Ammon's horn (tissue), 1 donor: ENCODE data around the gene DLG1.
"Not testable (repeated sequence)": the region's sequence is repeated elsewhere in the genome, so short reads cannot be mapped to it uniquely, and the experiment has no call there.

ENCODE experiments used
- DNase-seq: peaks from one replicate; pipeline ENCODE4 v3.0.0-alpha.2; 2016; ENCODE audit warnings: low spot score

DLG1 gene

DNA sequence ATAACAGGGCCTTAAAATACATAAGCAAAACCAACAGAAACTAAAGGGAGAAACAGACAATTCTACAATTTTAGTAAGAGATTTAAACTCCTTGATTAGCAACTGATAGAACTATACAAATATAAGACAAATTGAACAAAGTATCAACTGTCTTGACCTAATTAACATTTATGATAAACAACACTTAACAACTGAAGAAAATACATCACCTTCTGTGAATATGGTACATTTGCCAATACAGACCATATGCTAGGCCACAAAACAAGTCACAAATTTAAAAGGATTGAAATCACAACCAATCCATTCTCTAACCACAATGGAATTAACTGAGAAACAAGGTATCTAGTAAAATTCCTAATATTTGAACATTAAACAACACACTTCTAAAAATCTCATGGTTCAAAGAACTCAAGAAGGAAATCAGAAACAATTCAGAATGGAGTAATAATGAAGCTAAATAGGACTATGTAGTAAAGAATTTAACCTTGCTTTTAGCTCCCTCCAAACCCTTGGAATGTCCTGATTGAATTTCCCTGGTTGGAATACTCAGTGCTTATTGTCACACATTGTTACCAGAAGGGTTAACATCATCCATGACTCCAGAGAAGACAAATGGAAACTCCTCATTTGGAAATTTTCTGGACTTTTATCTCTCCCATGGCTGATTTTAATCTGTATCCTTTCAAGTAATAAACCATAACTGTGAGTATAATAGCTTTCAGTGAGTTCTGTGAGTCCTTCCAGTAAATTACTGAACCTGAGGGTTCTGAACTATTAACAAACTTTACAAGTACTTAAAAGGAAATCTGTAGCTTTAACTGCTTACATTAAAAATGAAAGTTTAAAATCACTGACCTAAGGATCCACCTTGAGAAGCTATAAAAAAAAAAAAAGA, 88.8 kb downstream of the DLG1 start:
- no peak for DNase-seq

DNA sequence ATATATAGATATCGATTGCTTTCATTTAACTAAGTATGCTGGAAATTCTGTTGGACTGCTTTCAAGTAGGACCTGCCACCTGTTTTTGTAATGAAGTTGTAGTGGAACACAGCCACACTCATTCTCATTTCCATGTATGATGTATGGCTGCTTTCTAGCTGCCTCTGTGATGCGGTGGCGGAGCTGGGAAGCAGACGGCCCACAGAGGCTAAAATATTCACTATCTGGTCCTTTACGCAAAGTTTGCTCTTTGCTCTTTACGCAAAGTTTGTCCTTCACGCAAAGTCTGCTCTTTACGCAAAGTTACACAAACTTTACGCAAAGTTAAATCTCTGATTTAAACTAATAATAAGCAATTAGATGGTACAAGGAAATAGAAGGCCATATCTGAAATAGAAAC, 91.5 kb downstream of the DLG1 start:
- no peak for DNase-seq

DNA sequence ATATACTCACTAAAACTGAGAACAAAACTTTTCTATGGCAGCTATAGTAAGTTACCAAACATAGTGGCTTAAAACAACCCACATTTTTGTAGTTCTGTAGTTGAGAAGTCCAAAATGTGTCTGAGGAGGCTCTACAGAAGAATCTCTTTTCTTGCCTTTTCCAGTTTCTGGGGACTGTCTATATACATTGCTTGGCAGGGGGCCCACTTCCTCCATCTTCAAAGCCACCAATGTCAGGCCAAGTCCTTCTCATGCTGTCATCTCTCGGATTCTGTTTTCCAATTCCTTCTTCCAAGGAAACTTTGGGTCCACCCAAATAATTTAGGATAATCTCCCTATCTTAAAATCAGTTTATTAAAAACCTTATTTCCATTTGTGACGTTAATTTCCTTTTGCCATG, 92.7 kb downstream of the DLG1 start:
- DNase-seq = no peak

DNA sequence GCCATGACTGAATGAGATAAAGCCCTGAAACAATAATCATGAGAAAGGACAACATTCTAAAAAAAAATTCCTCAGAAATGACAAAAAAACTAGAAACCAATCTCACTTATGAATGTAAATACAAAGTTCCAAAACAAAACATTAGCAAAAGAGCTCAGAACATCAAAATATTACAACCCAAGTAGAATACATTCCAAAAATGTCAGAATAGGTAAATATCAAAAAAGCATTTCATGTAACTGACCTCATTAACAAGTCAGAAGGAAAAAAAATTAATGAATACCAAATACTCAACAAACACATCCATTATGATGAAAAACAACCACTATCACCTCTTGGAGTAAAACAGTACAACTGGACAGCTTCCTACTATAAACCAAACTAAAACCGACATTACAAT, 93.1 kb downstream of the DLG1 start:
- no peak for DNase-seq

DNA sequence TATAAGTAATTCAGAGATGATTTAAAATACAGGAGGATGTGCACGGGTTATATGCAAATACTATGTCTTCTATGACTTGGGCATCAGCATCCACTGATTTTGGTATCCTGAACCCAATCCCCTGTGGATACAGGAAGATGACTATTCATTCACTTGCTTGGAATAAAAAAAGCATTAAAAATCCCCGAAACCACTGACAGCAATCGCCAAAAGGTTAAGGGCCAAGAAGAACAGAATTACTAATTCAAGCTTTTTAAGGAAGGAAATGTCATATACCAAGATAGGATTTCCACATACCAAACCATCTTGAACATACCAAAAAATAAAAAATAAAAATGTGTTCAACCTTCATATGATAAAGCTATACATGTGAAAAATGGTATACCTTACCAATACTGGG, 93.7 kb downstream of the DLG1 start:
- DNase-seq = no peak

DNA sequence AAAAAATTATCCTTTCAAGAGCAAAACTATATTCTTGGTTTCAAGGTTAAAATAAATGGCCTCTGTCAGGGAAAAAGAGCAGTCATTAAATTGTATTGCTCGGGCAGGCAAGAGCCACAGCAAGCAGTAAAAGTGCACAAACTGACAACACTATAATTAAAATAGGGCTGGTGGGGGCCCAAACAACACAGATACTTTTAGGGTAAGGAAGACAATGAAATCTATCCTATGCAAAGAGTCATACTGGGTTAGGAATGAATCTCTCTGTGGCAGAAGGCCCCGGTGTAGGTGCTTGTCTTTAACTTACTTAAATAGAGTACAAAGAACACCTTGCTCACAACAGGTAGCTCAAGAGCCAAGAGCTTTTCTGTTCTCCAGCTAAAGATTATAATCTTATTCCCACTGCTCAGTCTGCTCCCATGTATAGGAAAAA, 94.7 kb downstream of the DLG1 start:
- DNase-seq = no peak

DNA sequence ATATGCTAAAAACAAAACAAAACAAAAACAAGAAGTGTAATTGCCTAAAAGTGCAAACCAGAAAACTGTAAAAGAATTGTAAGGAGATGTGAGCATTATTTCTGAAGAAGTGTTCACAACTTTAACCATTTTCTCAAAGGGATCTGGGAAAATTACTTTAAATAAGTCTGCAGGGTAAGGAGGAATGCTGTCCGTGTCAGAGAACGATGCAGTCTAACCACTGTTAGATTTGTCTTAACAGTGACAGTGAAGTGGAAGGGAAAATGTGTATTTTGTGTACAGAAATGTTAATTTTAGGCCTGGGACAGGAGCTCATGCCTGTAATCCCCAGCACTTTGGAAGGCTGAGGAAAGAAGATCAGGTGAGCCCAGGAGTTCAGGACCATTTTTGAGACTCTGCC, 95.7 kb downstream of the DLG1 start:
- DNase-seq = no peak

DNA sequence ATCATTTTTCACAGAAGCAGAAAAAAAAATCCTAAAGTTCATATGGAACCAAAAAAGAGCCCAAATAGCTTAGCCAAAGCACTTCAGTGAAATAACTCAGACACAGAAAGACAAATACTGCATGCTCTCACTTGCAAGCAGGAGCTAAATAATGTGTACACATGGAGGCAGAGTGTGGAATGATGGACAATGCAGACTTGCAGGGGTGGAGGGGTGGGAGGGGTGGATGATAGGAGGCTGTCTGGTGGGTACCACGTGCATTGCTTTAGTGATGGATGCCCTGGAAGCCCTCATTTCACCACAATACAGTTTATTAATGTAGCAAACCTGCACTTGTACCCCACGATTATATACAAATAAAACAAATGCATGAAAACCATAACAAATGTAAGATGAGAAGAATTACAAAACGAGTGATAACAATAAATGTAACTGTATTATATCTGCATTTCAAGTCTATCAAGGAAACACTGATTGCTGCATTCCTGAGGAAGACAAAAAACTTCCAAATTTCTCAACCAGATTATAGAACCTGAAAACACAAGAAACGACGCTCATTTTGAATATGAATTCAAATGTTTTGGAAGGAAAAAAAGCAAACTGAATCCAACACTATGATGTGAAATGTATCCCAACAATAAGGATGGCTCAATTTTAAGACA, 96.5 kb downstream of the DLG1 start:
- DNase-seq = no peak

DNA sequence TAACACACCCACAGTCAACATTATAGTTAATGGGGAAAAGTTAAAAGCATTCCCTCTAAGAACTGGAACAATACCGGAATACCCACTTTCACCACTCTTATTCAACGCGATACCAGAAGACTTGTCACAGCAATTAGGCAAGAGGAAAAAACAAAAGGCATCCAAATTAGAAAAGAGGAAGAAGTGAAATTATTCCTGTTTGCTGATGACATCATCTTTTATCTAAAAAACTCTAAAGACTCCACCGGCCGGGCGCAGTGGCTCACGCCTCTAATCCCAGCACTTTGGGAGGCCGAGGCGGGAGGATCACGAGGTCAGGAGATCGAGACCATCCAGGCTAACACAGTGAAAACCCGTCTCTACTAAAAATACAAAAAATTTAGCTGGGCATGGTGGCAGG, 97.6 kb downstream of the DLG1 start:
- DNase-seq = not testable (repeated sequence)

DNA sequence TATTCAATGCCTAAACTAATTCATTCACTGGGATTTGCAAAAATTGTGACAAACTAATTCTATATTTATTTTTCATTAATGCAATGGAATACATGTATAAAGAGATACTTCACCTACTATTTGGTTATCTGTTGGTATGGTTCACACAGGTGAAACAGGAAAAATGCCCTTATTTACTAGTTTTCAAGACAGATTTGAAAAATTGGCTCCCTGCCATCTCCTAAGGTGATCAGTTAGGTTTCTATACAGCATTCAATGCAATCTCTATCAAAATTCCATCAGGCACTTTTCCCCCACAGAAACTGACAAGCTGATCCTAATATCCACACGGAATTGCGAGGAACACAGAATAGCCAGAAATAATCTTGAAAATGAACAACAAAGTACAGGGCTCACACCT, 101.1 kb downstream of the DLG1 start:
- DNase-seq = no peak

DNA sequence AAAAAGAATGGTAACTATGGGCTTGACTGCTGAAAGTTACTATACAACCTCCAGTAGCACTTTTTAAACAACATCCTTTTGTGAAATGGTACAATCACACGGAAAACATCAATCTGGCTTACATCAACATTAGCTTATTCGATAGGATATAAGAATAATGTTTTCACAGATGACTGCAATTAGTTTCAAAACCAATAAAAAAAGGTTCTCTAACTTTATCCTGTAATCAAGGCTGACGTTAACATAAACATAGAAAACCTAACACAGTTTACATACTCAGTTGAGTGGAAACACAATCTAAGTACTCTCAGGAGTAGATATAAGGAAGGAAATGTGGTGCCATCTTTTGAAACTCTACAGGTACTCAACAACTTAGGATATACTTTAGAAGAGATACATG, 102.2 kb downstream of the DLG1 start:
- DNase-seq = no peak

DNA sequence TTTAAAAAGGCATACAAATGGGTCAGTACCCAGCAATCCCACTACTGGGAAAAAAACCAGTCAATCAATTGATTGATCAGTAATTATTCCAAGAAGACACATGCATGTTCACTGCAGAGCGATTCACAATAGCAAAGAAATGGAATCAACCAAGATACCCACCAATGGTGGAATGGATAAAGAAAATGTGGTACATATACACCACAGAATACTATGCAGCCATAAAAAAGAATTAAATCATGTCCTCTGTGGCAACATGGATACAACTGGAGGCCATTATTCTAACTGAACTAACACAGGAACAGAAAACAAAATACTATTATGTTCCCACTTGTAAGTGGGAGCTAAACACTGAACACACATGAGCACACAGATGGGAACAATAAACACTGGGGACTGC, 103.1 kb downstream of the DLG1 start:
- DNase-seq = no peak

DNA sequence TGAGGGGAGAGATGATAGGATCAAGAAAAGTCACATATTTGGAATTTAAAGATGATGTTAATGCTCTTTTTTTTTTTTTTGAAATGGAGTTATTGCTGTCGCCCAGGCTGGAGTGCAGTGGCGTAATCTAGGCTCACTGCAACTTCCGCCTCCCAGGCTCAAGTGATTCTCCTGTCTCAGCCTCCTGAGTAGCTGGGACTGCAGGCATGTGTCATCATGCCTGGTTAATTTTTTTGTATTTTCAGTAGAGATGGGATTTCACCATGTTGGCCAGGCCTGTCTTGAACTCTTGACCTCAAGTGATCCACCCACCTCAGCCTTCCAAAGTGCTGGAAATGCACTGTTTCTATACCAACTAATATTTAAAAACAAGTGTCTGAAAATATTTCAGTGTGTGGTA, 104.7 kb downstream of the DLG1 start:
- not testable (repeated sequence) for DNase-seq

DNA sequence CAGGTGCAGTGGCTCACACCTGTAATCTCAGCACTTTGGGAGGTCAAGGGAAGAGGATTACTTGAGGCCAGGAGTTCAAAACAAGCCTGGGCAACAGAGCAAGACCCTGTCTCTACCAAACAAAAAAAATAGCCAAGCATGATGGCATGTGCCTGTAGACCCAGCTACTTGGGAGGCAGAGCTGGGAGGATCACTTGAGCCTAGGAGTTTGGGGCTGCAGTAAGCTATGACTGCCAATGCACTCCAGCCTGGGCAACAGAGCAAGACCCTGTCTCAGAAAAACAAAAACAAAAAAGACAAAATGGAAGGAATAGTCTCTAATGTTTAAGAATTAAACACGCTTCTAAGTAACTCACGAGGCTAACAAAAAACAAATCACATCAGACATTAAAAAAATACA, 106.5 kb downstream of the DLG1 start:
- no peak for DNase-seq

DNA sequence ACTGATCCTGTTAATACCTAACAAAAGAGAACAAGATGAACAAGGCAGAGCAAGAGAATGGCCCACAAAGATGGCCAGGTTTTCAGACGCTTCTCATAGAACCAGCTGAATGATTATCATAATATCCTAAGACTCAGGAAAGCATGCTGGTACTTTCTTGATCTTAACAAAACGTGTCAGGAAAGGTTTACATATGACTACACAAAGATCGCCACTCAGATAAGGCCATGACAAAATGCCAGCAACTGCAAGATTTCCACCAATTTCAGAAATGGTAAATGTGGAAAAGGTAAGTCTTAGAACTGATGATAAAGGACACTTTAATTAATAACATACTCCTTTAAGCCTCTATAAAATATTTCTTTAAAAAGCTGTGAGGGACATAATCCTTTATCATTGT, 108.8 kb downstream of the DLG1 start:
- no peak for DNase-seq

DNA sequence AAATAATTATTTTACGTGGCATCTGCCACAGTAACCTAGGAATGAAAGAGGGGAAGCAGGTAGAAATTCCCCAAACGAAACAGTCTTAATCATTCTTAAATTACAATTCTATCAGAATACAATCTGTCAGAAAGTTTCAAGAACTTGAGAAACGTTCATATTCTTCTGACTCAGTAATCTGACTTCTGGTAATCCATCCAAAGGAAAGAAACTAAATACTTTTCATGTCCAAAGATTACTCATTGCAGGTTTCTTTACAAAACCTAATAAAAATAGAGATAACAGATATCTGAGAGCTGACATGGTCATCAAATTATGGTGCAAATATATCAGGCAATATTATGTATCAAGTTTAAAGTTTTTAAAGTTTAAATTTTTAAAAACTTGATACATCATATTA, 109.4 kb downstream of the DLG1 start:
- no peak for DNase-seq

DNA sequence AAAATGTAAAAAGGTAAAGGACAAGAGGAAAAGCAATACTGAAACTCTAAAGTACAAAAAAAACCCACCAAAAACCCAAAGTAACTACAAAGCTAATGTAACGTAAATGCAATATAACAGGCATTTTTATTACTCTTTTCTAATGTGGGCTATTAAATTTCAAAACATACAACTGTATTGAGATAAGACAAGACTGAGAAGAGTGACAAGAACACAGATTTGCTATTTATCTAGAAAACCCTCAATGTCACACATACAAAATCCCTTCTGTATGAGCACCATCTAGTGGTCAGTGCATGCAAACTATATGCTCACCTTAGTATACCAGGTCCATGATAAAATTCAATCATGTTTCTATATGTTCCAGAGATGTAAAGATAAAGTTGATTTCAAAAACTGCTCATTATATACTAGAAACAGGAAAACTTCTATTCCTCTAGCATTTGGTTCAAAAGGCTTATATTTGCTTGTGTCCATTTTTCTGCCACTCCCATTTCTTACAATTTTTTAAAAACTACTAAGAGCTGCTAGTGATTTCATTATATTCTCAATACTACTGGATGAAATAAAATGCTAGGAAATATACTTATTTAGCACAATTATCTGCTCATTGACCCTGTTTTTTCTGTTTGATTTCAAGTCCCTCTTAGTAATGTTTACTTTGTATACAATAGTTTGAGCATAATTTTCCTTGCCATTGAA, 111.4 kb downstream of the DLG1 start:
- peak; percentile 88 for DNase-seq

DNA sequence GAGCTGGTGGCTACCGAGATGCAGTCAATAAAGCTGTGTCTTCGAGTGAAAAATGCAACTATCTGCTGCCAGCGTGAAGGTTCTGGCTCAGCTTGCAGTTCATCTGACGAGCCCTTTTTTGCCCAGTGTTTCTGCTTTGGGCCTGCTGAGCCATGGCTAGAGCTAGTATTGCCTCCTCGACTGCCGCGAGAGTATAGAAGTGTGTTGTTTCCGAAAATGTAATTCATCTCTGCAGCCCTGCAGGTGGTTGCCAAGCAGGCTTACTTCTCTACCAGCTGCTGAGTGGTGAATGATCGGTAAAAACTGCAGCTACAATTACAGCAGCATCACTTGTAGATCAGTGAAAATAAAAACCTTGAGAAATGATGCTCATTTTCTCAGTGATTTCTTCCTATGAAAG, 114.8 kb downstream of the DLG1 start:
- peak; percentile 58 for DNase-seq

DNA sequence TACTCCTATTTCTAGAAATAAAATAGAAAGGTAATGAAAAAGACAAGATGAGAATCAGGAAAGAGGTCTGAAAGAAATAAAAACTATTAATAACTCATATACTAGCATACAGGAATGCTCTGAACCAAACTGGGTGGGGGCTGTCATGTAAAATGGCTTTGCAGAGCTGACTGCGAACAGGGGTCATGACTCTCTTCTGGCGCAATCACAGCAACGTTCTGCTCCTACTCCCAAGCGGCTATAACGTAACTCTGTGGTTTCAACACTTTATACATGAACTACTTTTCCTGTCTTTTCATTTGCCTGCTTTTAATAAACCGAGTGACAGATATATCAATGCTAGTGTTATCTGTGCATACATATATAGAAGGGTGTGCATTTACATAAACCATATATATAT, 116.7 kb downstream of the DLG1 start:
- DNase-seq = peak; percentile 33

DNA sequence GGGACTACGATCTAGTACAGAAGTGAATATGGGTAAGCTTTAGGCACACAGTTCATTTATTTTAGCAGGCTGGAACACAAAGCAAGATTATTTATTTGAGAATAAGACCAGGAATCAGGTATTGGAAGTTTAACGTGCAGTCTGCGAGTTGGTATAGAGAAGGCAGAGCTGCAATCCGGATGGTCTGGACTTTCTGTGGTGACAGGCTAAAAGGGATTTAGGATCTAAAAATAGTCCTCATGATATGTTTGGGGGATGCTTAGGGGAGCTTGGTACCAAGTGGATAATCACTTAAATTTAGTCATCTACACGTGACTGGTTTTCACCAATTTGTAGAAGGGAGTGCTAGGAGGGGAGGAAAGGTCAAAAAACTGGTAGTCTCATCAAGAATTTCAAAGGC, 119.4 kb downstream of the DLG1 start:
- DNase-seq = no peak

DNA sequence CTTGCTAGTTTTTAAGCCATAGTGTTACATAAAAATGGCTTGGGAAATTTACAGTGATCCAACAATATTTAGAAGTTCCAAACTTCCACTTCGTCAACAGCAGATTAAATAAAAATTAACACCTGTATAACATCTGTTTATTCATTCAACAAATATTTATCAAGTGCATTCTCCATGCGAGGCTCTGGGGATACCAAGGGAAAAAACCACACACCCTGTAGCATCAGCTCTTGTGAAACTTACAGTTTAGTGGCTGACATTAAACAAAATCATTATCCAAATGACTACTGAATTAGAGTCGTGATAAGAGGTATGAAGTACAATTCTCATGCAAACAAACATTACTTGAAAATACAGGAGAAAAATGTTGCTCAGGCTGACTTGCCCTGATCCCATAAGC, 122.9 kb downstream of the DLG1 start:
- no peak for DNase-seq

DNA sequence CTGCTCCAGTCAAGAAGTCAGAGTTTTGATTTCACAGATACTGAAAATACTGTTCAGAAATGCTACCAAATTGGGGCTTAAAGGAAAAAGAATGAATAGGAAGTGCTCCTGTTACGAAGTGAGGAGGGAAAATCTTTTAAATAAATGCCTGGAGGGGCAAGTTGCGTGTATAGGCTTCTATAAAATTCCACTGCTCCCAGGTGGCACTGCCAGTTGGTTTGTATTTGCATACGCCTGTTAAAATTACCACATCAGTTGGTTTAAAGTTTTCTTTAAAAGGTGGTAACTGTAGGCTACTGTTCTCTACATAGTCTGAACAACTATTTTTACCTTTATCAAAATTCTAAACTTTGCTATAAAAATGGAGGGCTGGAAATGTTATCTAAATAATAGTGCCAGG, 123.5 kb downstream of the DLG1 start:
- DNase-seq = no peak

DNA sequence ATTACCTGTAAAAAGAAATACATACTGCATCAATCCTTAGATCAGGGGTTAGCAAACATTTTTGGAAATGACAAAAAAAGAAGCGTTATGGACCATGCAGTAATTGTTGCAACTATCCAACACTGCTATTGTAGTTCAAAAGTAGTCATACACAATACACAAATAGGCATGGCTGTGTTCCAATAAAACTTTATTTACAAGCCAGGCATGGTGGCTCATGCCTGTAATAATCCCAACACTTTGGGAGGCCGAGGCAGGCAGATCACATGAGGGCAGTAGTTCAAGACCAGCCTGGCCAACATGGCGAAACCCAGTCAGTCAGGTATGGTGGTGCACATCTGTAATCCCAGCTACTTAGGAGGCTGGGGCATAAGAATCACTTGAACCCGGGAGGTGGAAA, 124.8 kb downstream of the DLG1 start:
- no peak for DNase-seq
